B cell (primary cell): ENCODE measurements around the gene CCDC92B. TPM values are rescaled to one million over a fixed set of nuclear protein-coding genes. Genes with fewer than 3 reads are reported as not detected.

Experiments
- ATAC-seq: fragments of 200-7000 bp; cut with Tn5 transposase; one replicate; pipeline ENCODE4 v1.10.0; 2021; ENCODE audit warnings: low read depth, mild to moderate bottlenecking, moderate number of reproducible peaks, moderate library complexity
- CTCF ChIA-PET: fragments of 350-600 bp; sonication (Branson Sonifier 250); formaldehyde crosslinking; loops from one replicate; lab custom pipeline; 2021; ENCODE audit warnings: antibody characterized with exemption, inconsistent platforms; lab: Charles Lee
- POLR2A ChIA-PET: fragments of 350-600 bp; sonication (Branson Sonifier 250); formaldehyde crosslinking; loops from one replicate; lab custom pipeline; 2021; ENCODE audit warnings: antibody characterized with exemption; lab: Charles Lee
- DNase-seq: peaks from one replicate; pipeline ENCODE4 v3.0.0; 2013
- H2AFZ ChIP-seq: 2 replicates; pipeline ENCODE4 v1.6.1; 2012; ENCODE audit warnings: mild to moderate bottlenecking, low read depth, low read length; ENCODE audit not compliant: insufficient read depth, poor library complexity, severe bottlenecking
- H3K27ac ChIP-seq, 2 donors: 1 replicate in 1 of 2; 2 replicates in 1 of 2; pipeline ENCODE4 v1.5.1; 2012 to 2013; ENCODE audit warnings: low read length in 2 of 2, mild to moderate bottlenecking in 2 of 2, moderate library complexity in 1 of 2
- H3K27me3 ChIP-seq, 4 experiments: fragments of 200-600 bp in 1 of 4; sonication (generic) in 1 of 4; replicated peaks in 1 of 4; 1 replicate in 2 of 4; 2 replicates in 2 of 4; pipeline versions ENCODE4 v1.6.1 to v1.7.0; 2013 to 2016; ENCODE audit warnings: low read length in 3 of 4, mild to moderate bottlenecking in 2 of 4, mixed read lengths in 1 of 4, moderate library complexity in 1 of 4; ENCODE audit not compliant: insufficient read depth in 4 of 4, control insufficient read depth in 3 of 4; ENCODE audit errors: control extremely low read depth in 1 of 4
- H3K36me3 ChIP-seq, 2 experiments: replicated peaks in 1 of 2; 1 replicate in 1 of 2; 2 replicates in 1 of 2; pipeline versions ENCODE4 v1.6.1 to v1.7.1; 2013; ENCODE audit warnings: low read length in 1 of 2; ENCODE audit not compliant: insufficient read depth in 2 of 2, control insufficient read depth in 1 of 2; ENCODE audit errors: control extremely low read depth in 1 of 2, extremely low read depth in 1 of 2
- H3K4me1 ChIP-seq, 2 donors: fragments of 200-600 bp in 1 of 2; sonication (generic) in 1 of 2; 1 replicate in 1 of 2; 2 replicates in 1 of 2; pipeline versions ENCODE4 v1.5.1 to v1.6.1; 2013 to 2017; ENCODE audit warnings: low read length in 2 of 2; ENCODE audit not compliant: control insufficient read depth in 2 of 2, insufficient read depth in 2 of 2
- H3K4me2 ChIP-seq: replicated peaks from 2 replicates; pipeline ENCODE3; 2012; ENCODE audit warnings: mild to moderate bottlenecking, low read depth, low read length; ENCODE audit not compliant: poor library complexity, severe bottlenecking
- H3K4me3 ChIP-seq, 5 experiments: fragments of 200-600 bp in 1 of 5; sonication (generic) in 1 of 5; 1 replicate in 3 of 5; 2 replicates in 2 of 5; pipeline versions ENCODE4 v1.5.1 to v1.7.0; 2011 to 2016; ENCODE audit warnings: low read length in 4 of 5, mild to moderate bottlenecking in 4 of 5, low read depth in 2 of 5, control low read depth in 1 of 5, moderate library complexity in 1 of 5; ENCODE audit not compliant: insufficient read depth in 1 of 5; ENCODE audit errors: control extremely low read depth in 1 of 5, extremely low read depth in 1 of 5
- H3K79me2 ChIP-seq: fragments of 200-600 bp; sonication (generic); one replicate; pipeline ENCODE4 v1.6.0; 2016; ENCODE audit warnings: low read length; ENCODE audit not compliant: control insufficient read depth, insufficient read depth
- H3K9ac ChIP-seq: fragments of 200-600 bp; sonication (generic); 2 replicates; pipeline ENCODE4 v1.6.1; 2017; ENCODE audit warnings: mild to moderate bottlenecking, low read length, moderate library complexity
- H3K9me3 ChIP-seq, 3 donors: one replicate each; pipeline versions ENCODE4 v1.6.1 to v1.7.1; 2013; ENCODE audit warnings: low read length in 2 of 3; ENCODE audit not compliant: control insufficient read depth in 2 of 3, insufficient read depth in 1 of 3; ENCODE audit errors: control extremely low read depth in 1 of 3
- H4K20me1 ChIP-seq: 2 replicates; pipeline ENCODE4 v1.6.0; 2012; ENCODE audit warnings: mild to moderate bottlenecking, low read length; ENCODE audit not compliant: insufficient read depth, control insufficient read depth, poor library complexity, severe bottlenecking
- H3K27ac Mint-ChIP-seq: one replicate; pipeline ENCODE4 v1.8.0; 2021; ENCODE audit warnings: mixed read lengths
- H3K27me3 Mint-ChIP-seq: one replicate; pipeline ENCODE4 v1.8.0; 2021; ENCODE audit warnings: mixed read lengths
- H3K4me1 Mint-ChIP-seq: one replicate; pipeline ENCODE4 v1.8.0; 2021; ENCODE audit warnings: mixed read lengths
- H3K4me3 Mint-ChIP-seq: one replicate; pipeline ENCODE4 v1.8.0; 2021; ENCODE audit warnings: mixed read lengths
- H3K9me3 Mint-ChIP-seq: one replicate; pipeline ENCODE4 v1.8.0; 2022; ENCODE audit warnings: mixed read lengths; ENCODE audit not compliant: insufficient read depth
- EZH2 ChIP-seq: IDR thresholded peaks from 2 replicates; pipeline ENCODE4 v1.6.1; 2012; ENCODE audit warnings: borderline replicate concordance, low read depth, mild to moderate bottlenecking, moderate library complexity, low read length; ENCODE audit not compliant: insufficient read depth, poor library complexity, severe bottlenecking
- WGBS: methylation state at CpG from one replicate; pipeline ENCODE4 v1.1.5; 2013; ENCODE audit warnings: missing lambda C conversion rate; ENCODE audit not compliant: insufficient coverage; 5-methylcytosine and 5-hydroxymethylcytosine counted together
- intact Hi-C: fragments of 100-400 bp; cut with micrococcal nuclease; formaldehyde crosslinking; loops from one replicate; pipeline ENCODE4 v1.10.0; 2022
- polyA plus RNA-seq: library from polyadenylated mRNA; depleted of rRNA; stranded (reverse); fragments of >200 nt; gene quantifications from 2 replicates; pipeline ENCODE4 v1.2.3, GENCODE V29; 2012
- total RNA-seq, 2 donors: library from RNA; stranded (reverse); fragments of 120-200 nt in 1 of 2; gene quantifications; 1 replicate in 1 of 2; 2 replicates in 1 of 2; pipeline versions ENCODE4 v1.2.3 to v1.2.4, GENCODE V29; 2013 to 2022
- TF ChIP-seq, protein P1 (sequence below): fragments of 200-600 bp; IDR thresholded peaks from one replicate; pipeline ENCODE4 v1.8.0; 2022; ENCODE audit warnings: antibody characterized with exemption, mild to moderate bottlenecking

Gene CCDC92B
- total and polyA plus RNA-seq, 2 donors (not counting 1 experiment from before 2014, with no cell fraction given) = 0.04 TPM; not detected in 1

DNA sequence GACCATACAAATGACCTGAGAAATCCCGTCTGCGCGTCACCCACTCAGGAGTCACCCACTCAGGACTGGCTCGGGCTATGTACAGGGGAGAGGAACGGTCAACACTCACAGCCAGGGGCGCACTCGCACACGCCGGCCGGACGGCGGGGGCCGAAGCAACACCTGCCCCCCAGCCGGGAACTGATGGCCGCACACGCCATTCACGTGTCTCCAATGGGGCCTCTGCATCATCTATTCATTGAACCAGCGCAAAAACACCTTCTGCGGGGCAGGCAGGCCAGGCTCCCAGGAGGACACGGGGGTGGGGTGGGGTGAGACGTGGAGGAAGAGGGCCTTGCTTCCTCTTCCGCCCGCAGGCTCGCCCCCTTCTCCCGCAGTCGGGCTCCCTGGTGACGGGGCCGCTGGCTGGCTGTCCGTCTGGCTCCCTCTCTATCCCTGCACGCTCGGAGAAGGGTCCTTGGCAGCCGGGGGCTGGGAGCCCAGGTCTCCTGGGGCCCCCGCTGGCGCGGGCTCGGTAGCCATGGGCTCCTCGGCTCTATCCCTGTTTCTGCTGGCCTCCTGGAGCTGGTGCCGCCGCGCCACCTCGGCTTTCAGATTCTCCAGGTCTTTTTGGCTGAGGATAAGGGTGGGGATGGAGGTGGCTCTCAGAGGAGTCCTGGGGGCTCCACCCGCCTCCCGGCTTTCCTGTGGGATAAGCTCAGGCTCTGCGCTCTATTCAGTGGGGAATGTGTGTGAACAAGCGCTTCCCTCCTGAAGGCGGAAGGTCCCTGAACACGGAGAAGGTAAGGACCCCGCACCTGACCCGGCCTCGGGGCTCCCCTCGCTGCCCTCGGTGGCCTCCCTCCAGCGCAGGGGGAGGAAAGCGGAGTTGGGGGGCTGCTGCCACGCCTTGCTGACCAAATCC is 59.0 kb downstream of the CCDC92B start:
- Histone ChIP-seq H3K9me3 (no peaks in the 10 kb centered on the region), H3K36me3 (peaks cover 0 to 32% of the 10 kb centered on the region in 2 experiments)
- CTCF ChIA-PET = no interaction called here

More for the DNA sequence above, 59.0 kb downstream of the CCDC92B start:
- intact Hi-C loops = no loop called here
- no peaks in the 10 kb centered on the region for H3K27me3 ChIP-seq
- no peaks in the 10 kb centered on the region for H4K20me1 ChIP-seq
- Mint-ChIP-seq H3K27me3 (no peaks in the 10 kb centered on the region), H3K27ac (no peak overlapping the region), H3K4me3 (no peak overlapping the region), H3K4me1 (peaks cover 6% of the 10 kb centered on the region), H3K9me3 (no peaks in the 10 kb centered on the region)
- POLR2A ChIA-PET = no interaction called here
- TF ChIP-seq, protein P1, sequence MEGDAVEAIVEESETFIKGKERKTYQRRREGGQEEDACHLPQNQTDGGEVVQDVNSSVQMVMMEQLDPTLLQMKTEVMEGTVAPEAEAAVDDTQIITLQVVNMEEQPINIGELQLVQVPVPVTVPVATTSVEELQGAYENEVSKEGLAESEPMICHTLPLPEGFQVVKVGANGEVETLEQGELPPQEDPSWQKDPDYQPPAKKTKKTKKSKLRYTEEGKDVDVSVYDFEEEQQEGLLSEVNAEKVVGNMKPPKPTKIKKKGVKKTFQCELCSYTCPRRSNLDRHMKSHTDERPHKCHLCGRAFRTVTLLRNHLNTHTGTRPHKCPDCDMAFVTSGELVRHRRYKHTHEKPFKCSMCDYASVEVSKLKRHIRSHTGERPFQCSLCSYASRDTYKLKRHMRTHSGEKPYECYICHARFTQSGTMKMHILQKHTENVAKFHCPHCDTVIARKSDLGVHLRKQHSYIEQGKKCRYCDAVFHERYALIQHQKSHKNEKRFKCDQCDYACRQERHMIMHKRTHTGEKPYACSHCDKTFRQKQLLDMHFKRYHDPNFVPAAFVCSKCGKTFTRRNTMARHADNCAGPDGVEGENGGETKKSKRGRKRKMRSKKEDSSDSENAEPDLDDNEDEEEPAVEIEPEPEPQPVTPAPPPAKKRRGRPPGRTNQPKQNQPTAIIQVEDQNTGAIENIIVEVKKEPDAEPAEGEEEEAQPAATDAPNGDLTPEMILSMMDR = no peak
- no peak for TF ChIP-seq EZH2
- peak overlapping the region in 1 of 2 donors; percentile 46 for H3K27ac ChIP-seq
- H3K79me2 ChIP-seq = no peaks in the 10 kb centered on the region
- H3K4me2 ChIP-seq = peak overlapping the region; percentile 54
- DNase-seq (no peak), ATAC-seq (no peak)
- H3K4me3 ChIP-seq = peak overlapping the region in 2 of 5 experiments; percentile 25 to 46
- H3K4me1 ChIP-seq = peaks cover 0 to 7% of the 10 kb centered on the region in 2 donors
- no peak overlapping the region for H2AFZ ChIP-seq
- no peak overlapping the region for H3K9ac ChIP-seq
- 78% methylated on average over 48 of the region's 55 CpGs for WGBS
